H9 (cell line): Measurements from ENCODE around the gene PTPN3. TPM values are rescaled to one million over a fixed set of nuclear protein-coding genes. Genes with fewer than 3 reads are reported as not detected.
A peak's percentile ranks its signal among the peaks of the same experiment; 100 is the strongest.

ENCODE experiments used
- DNase-seq: peaks from one replicate; pipeline ENCODE4 v3.0.0-alpha.2; 2017
- H2AFZ ChIP-seq: one replicate; pipeline ENCODE4 v1.6.1; 2013; ENCODE audit warnings: mild to moderate bottlenecking, low read length, control low read depth, moderate library complexity
- H2AK5ac ChIP-seq: 2 replicates; pipeline ENCODE4 v1.6.1; 2013; ENCODE audit warnings: low read length, control low read depth, mixed read lengths; ENCODE audit not compliant: insufficient read length
- H2BK120ac ChIP-seq: one replicate; pipeline ENCODE4 v1.6.1; 2013; ENCODE audit warnings: low read depth, mild to moderate bottlenecking, low read length, control low read depth, inconsistent platforms; ENCODE audit not compliant: poor library complexity, severe bottlenecking
- H2BK12ac ChIP-seq: 2 replicates; pipeline ENCODE4 v1.6.1; 2013; ENCODE audit warnings: low read length, control low read depth, mixed read lengths, low read depth; ENCODE audit not compliant: insufficient read length
- H2BK15ac ChIP-seq: 2 replicates; pipeline ENCODE4 v1.6.1; 2013; ENCODE audit warnings: low read depth, low read length, control low read depth
- H2BK20ac ChIP-seq: one replicate; pipeline ENCODE4 v1.6.1; 2013; ENCODE audit warnings: low read depth, mild to moderate bottlenecking, low read length, control low read depth, inconsistent platforms; ENCODE audit not compliant: poor library complexity, severe bottlenecking
- H2BK5ac ChIP-seq: 2 replicates; pipeline ENCODE4 v1.6.1; 2013; ENCODE audit warnings: low read length, control low read depth, mixed read lengths; ENCODE audit not compliant: insufficient read length
- H3K14ac ChIP-seq: 2 replicates; pipeline ENCODE4 v1.6.1; 2013; ENCODE audit warnings: low read length, control low read depth; ENCODE audit not compliant: insufficient read depth
- H3K18ac ChIP-seq: 2 replicates; pipeline ENCODE4 v1.6.1; 2013; ENCODE audit warnings: low read depth, mild to moderate bottlenecking, mixed read lengths, low read length, control low read depth; ENCODE audit not compliant: insufficient read length
- H3K23ac ChIP-seq: 2 replicates; pipeline ENCODE4 v1.6.1; 2013; ENCODE audit warnings: low read length, control low read depth, mixed read lengths, low read depth; ENCODE audit not compliant: insufficient read length
- H3K23me2 ChIP-seq: 2 replicates; pipeline ENCODE4 v1.6.1; 2013; ENCODE audit warnings: low read depth, mild to moderate bottlenecking, mixed read lengths, low read length, control low read depth; ENCODE audit not compliant: insufficient read length, poor library complexity, severe bottlenecking
- H3K27ac ChIP-seq: 2 replicates; pipeline ENCODE4 v1.5.1; 2013; ENCODE audit warnings: low read length, control low read depth, mixed read lengths, low read depth; ENCODE audit not compliant: insufficient read length
- H3K27me3 ChIP-seq: 2 replicates; pipeline ENCODE4 v1.6.1; 2013; ENCODE audit warnings: low read length, control low read depth, inconsistent platforms; ENCODE audit not compliant: insufficient read depth
- H3K4ac ChIP-seq: 2 replicates; pipeline ENCODE4 v1.6.1; 2013; ENCODE audit warnings: low read depth, mild to moderate bottlenecking, control low read depth, inconsistent platforms, low read length, moderate library complexity
- H3K4me1 ChIP-seq: 2 replicates; pipeline ENCODE4 v1.6.1; 2013; ENCODE audit warnings: low read length, control low read depth, inconsistent platforms; ENCODE audit not compliant: insufficient read depth
- H3K4me2 ChIP-seq: 2 replicates; pipeline ENCODE4 v1.6.1; 2013; ENCODE audit warnings: low read length, control low read depth, mixed read lengths; ENCODE audit not compliant: insufficient read length, insufficient read depth
- H3K56ac ChIP-seq: 2 replicates; pipeline ENCODE4 v1.6.1; 2013; ENCODE audit warnings: low read depth, mild to moderate bottlenecking, mixed read lengths, low read length, control low read depth; ENCODE audit not compliant: insufficient read length
- H3K79me1 ChIP-seq: 2 replicates; pipeline ENCODE4 v1.6.1; 2013; ENCODE audit warnings: low read depth, mild to moderate bottlenecking, moderate library complexity, low read length, control low read depth, inconsistent platforms; ENCODE audit not compliant: insufficient read depth, poor library complexity, severe bottlenecking
- H3K79me2 ChIP-seq: 2 replicates; pipeline ENCODE4 v1.6.1; 2013; ENCODE audit warnings: low read length, control low read depth, inconsistent platforms; ENCODE audit not compliant: insufficient read depth
- H3K9ac ChIP-seq: 2 replicates; pipeline ENCODE4 v1.6.1; 2013; ENCODE audit warnings: low read length, control low read depth, mixed read lengths; ENCODE audit not compliant: insufficient read length; ENCODE audit errors: extremely low read depth
- H3K9me3 ChIP-seq: one replicate; pipeline ENCODE4 v1.6.1; 2013; ENCODE audit warnings: low read depth, low read length, inconsistent platforms; ENCODE audit not compliant: control insufficient read depth
- H3T11ph ChIP-seq: one replicate; pipeline ENCODE4 v1.6.1; 2013; ENCODE audit warnings: mild to moderate bottlenecking, low read length, control low read depth, inconsistent platforms
- H4K20me1 ChIP-seq: one replicate; pipeline ENCODE4 v1.6.1; 2013; ENCODE audit not compliant: control insufficient read depth, insufficient read length, insufficient read depth
- H4K5ac ChIP-seq: 2 replicates; pipeline ENCODE4 v1.6.1; 2013; ENCODE audit warnings: low read depth, mild to moderate bottlenecking, mixed read lengths, low read length, control low read depth; ENCODE audit not compliant: insufficient read length
- H4K8ac ChIP-seq: replicated peaks from 2 replicates; pipeline ENCODE4 v1.6.1; 2013; ENCODE audit warnings: low read length, control low read depth, mixed read lengths, low read depth; ENCODE audit not compliant: insufficient read length
- H4K91ac ChIP-seq: 2 replicates; pipeline ENCODE4 v1.6.1; 2013; ENCODE audit warnings: low read depth, mild to moderate bottlenecking, moderate library complexity, mixed read lengths, low read length, control low read depth; ENCODE audit not compliant: insufficient read length
- H3K27ac Mint-ChIP-seq, 3 experiments: 2 replicates in 2 of 3; 3 replicates in 1 of 3; pipeline ENCODE4 v1.8.0; 2020 to 2021; ENCODE audit warnings: mixed read lengths in 3 of 3, mild to moderate bottlenecking in 1 of 3, moderate library complexity in 1 of 3
- H3K27me3 Mint-ChIP-seq: 2 replicates; pipeline ENCODE4 v1.8.0; 2021; ENCODE audit warnings: low read depth, mild to moderate bottlenecking, moderate library complexity, mixed read lengths
- H3K36me3 Mint-ChIP-seq, 3 experiments: 2 replicates in 2 of 3; 3 replicates in 1 of 3; pipeline ENCODE4 v1.8.0; 2020 to 2021; ENCODE audit warnings: low read depth in 3 of 3, mixed read lengths in 3 of 3; ENCODE audit not compliant: insufficient read depth in 1 of 3
- H3K4me1 Mint-ChIP-seq, 2 experiments: 2 replicates each; pipeline ENCODE4 v1.8.0; 2020; ENCODE audit warnings: mixed read lengths in 2 of 2
- H3K4me3 Mint-ChIP-seq, 2 experiments: 2 replicates in 1 of 2; 3 replicates in 1 of 2; pipeline ENCODE4 v1.8.0; 2020 to 2021; ENCODE audit warnings: mild to moderate bottlenecking in 2 of 2, mixed read lengths in 2 of 2, moderate library complexity in 1 of 2
- H3K9me3 Mint-ChIP-seq, 2 experiments: 2 replicates in 1 of 2; 3 replicates in 1 of 2; pipeline ENCODE4 v1.8.0; 2020; ENCODE audit warnings: mild to moderate bottlenecking in 2 of 2, mixed read lengths in 2 of 2, moderate library complexity in 1 of 2
- WGBS: extraction: QIAGEN DNeasy Blood & Tissue Kit; methylation state at CpG from one replicate; pipeline ENCODE4 v1.1.7; 2013; ENCODE audit warnings: missing lambda C conversion rate, low lambda C conversion rate, mixed read lengths; ENCODE audit not compliant: insufficient read length; ENCODE audit errors: extremely low coverage; 5-methylcytosine and 5-hydroxymethylcytosine counted together
- total RNA-seq: library from RNA; stranded (reverse); gene quantifications from 2 replicates; pipeline ENCODE4 v1.2.1, GENCODE V29; 2021
- TF ChIP-seq, protein P1 (sequence below): fragments of 200-600 bp; sonication (generic); conservative IDR thresholded peaks from 3 replicates; pipeline ENCODE4 v1.8.0; 2021; ENCODE audit warnings: antibody characterized with exemption, mild to moderate bottlenecking

Gene PTPN3
- total RNA-seq, 1 experiment from 2014 or later, result 2.6 TPM

DNA sequence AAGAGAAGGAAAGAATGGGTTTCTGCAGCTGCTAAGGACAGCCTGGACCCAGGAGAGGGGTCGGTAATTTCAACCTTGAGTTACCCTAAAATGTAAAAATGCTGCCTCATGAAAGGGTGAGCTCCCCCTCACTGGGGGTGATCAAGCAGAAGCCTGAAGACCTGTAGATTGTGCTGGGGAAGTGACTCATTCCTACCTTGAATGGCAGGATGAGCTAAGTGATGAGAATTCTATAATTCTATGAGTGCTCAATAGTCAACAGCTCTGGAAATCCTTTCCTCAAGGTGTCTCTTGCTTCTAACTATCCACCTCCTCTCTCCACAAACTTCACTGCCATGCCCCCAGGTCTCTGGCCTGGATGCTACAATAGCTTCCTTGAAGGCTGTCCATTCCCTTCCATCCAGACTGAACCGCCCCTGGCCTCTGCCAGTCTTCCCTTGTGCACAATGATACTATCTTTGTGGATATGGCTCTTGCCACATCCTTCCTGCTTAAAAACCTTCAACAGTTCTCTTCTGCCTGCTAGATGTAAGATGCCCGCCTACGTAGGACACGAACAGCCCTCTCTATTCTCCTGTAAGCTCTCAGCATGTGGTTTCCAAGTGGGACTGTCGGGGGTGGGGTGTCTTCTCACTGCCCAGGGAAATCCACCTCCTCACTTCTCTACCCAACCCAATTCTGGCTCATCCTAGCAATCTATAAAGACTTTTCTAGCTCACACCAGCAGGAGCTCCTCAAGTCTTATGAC, 50.6 kb downstream of the PTPN3 start:
- Histone ChIP-seq H4K8ac (no peak overlapping the region), H3K14ac (0 out of 2 replicates have a peak overlapping the region, but pooled peaks have one; percentile 33), H3K23me2 (no peaks in the 10 kb centered on the region), H3K18ac (no peak overlapping the region), H3K4me2 (no peak overlapping the region), H3K79me2 (no peaks in the 10 kb centered on the region), H2AFZ (no peak overlapping the region), H2BK20ac (no peak overlapping the region), H2BK12ac (no peak overlapping the region), H3K4me1 (no peaks in the 10 kb centered on the region; the same call in 1 of the 2 replicates), H3K79me1 (no peaks in the 10 kb centered on the region), H4K91ac (no peak overlapping the region), H3K27me3 (no peaks in the 10 kb centered on the region), H3K27ac (no peak overlapping the region), H3K56ac (no peak overlapping the region), H3K4ac (no peak overlapping the region), H4K5ac (no peak overlapping the region), H2AK5ac (no peak overlapping the region), H2BK15ac (no peak overlapping the region), H3K9me3 (no peaks in the 10 kb centered on the region), H2BK5ac (no peak overlapping the region), H3K9ac (no peak overlapping the region), H4K20me1 (no peaks in the 10 kb centered on the region), H3T11ph (no peak overlapping the region), H3K23ac (no peak overlapping the region), H2BK120ac (no peak overlapping the region)
- Mint-ChIP-seq H3K4me3 (no peak overlapping the region), H3K36me3 (no peaks in the 10 kb centered on the region), H3K4me1 (peaks cover 9 to 22% of the 10 kb centered on the region in 2 experiments), H3K27me3 (no peaks in the 10 kb centered on the region), H3K9me3 (no peaks in the 10 kb centered on the region), H3K27ac (no peak overlapping the region)
- no CpG with 5 or more reads among the region's 6 CpGs for WGBS
- DNase-seq, result no peak
- TF ChIP-seq, protein P1, sequence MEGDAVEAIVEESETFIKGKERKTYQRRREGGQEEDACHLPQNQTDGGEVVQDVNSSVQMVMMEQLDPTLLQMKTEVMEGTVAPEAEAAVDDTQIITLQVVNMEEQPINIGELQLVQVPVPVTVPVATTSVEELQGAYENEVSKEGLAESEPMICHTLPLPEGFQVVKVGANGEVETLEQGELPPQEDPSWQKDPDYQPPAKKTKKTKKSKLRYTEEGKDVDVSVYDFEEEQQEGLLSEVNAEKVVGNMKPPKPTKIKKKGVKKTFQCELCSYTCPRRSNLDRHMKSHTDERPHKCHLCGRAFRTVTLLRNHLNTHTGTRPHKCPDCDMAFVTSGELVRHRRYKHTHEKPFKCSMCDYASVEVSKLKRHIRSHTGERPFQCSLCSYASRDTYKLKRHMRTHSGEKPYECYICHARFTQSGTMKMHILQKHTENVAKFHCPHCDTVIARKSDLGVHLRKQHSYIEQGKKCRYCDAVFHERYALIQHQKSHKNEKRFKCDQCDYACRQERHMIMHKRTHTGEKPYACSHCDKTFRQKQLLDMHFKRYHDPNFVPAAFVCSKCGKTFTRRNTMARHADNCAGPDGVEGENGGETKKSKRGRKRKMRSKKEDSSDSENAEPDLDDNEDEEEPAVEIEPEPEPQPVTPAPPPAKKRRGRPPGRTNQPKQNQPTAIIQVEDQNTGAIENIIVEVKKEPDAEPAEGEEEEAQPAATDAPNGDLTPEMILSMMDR, result no peak
